C1 segment of cervical spinal cord (tissue), 14 donors: Measurements from ENCODE around the gene EIF4ENIF1.
"Not testable (repeated sequence)": the region's sequence is repeated elsewhere in the genome, so short reads cannot be mapped to it uniquely, and the experiment has no call there.

Source experiments
- DNase-seq, 14 donors: peaks; one replicate each; lab custom pipeline; 2025; lab: John Stamatoyannopoulos, UW

EIF4ENIF1 gene

GRCh38 chr22:31489632-31490495 is at the start of gene EIF4ENIF1:
EIF4ENIF1 (minus strand) TSS chr22:31489842; CDS start chr22:31488718, 1,124 bp downstream.
- DNase-seq: peak; percentile 51 to 94 (median 82)

GRCh38 chr22:31538815-31539214 is 49.2 kb upstream of the EIF4ENIF1 start:
- DNase-seq: no peak

- no peak for DNase-seq
Observed at GRCh38 chr22:31537019-31537535, 47.4 kb upstream of the EIF4ENIF1 start.

GRCh38 chr22:31533374-31533773 is 43.7 kb upstream of the EIF4ENIF1 start:
- DNase-seq: no peak

- DNase-seq: no peak
Observed at GRCh38 chr22:31532060-31532459, 42.4 kb upstream of the EIF4ENIF1 start.

GRCh38 chr22:31530823-31531195 is 41.2 kb upstream of the EIF4ENIF1 start:
- no peak for DNase-seq

GRCh38 chr22:31526270-31526669 is 36.6 kb upstream of the EIF4ENIF1 start:
- DNase-seq: no peak

GRCh38 chr22:31524132-31524531 is 34.5 kb upstream of the EIF4ENIF1 start:
- not testable (repeated sequence) for DNase-seq

- no peak for DNase-seq
Observed at GRCh38 chr22:31520051-31520450, 30.4 kb upstream of the EIF4ENIF1 start.

- DNase-seq: no peak
Observed at GRCh38 chr22:31509061-31509762, 19.6 kb upstream of the EIF4ENIF1 start.

- DNase-seq: no peak
Observed at GRCh38 chr22:31508536-31508935, 18.9 kb upstream of the EIF4ENIF1 start.

GRCh38 chr22:31507517-31507916 is 17.9 kb upstream of the EIF4ENIF1 start:
- DNase-seq: not testable (repeated sequence)

- no peak for DNase-seq
Observed at GRCh38 chr22:31504282-31504681, 14.6 kb upstream of the EIF4ENIF1 start.

GRCh38 chr22:31503211-31503964 is 13.7 kb upstream of the EIF4ENIF1 start:
- DNase-seq: no peak

- DNase-seq: no peak
Observed at GRCh38 chr22:31501738-31502137, 12.1 kb upstream of the EIF4ENIF1 start.

- no peak for DNase-seq
Observed at GRCh38 chr22:31497148-31497938, 7.7 kb upstream of the EIF4ENIF1 start.

- DNase-seq: peak in 4 of 14 donors; percentile 19 to 41 (median 22)
Observed at GRCh38 chr22:31496735-31497146, 7.1 kb upstream of the EIF4ENIF1 start.

GRCh38 chr22:31496007-31496734 is 6.5 kb upstream of the EIF4ENIF1 start, which contains the start of gene SFI1:
SFI1 (plus strand) TSS chr22:31496536; CDS start chr22:31508285, 11,749 bp downstream.
- DNase-seq: peak; percentile 60 to 95 (median 89)

- DNase-seq: no peak
Observed at GRCh38 chr22:31495343-31495742, 5.7 kb upstream of the EIF4ENIF1 start.

- not testable (repeated sequence) for DNase-seq
Observed at GRCh38 chr22:31493355-31493754, 3.7 kb upstream of the EIF4ENIF1 start.
